ENCODE data around the gene UNC5A.

Gene UNC5A

GRCh38 chr5:176873541-176874172, 63.3 kb downstream of the UNC5A start:
- no peaks in the 10 kb centered on the region for H3K79me2 ChIP-seq (ENCODE audit: insufficient read depth, low read length)
- peaks cover 28% of the 10 kb centered on the region for H3K27me3 ChIP-seq (ENCODE audit: insufficient read depth, low read length, poor library complexity)
- peaks cover 25% of the 10 kb centered on the region for H3K4me1 ChIP-seq (ENCODE audit: insufficient read depth, low read length)
- ATAC-seq (ENCODE audit: insufficient read depth, low read depth) (no peak), DNase-seq (no peak)
- H3K9ac ChIP-seq (ENCODE audit: low read depth, low read length), result no peak overlapping the region
- no peak overlapping the region for H3K4me2 ChIP-seq (ENCODE audit: insufficient read depth, low read length)
- no peak overlapping the region for H3K4me3 ChIP-seq (ENCODE audit: low read depth in 1 of 2, low read length in 2 of 2)
- peak overlapping the region; percentile 32 for H3K27ac ChIP-seq (ENCODE audit: low read length)
- peaks cover 10% of the 10 kb centered on the region; the same call in 1 of the 2 replicates for H4K20me1 ChIP-seq (ENCODE audit: insufficient read depth, low read length)
- peaks cover 34% of the 10 kb centered on the region for H3K9me3 ChIP-seq (ENCODE audit: insufficient read depth, low read length, severe bottlenecking)
- TF ChIP-seq EZH2 (IDR thresholded peaks at IDR 0.05; ENCODE audit: borderline replicate concordance, low read depth, low read length, severe bottlenecking) (no peak), CTCF (IDR thresholded peaks at IDR 0.05; ENCODE audit: borderline replicate concordance, extremely low read depth, low read length, poor library complexity, severe bottlenecking) (no peak)
- H3K36me3 ChIP-seq (ENCODE audit: insufficient read depth, low read length), result no peaks in the 10 kb centered on the region
- H2AFZ ChIP-seq (ENCODE audit: low read depth, low read length), result no peak overlapping the region

GRCh38 chr5:176874198-176874780, 63.9 kb downstream of the UNC5A start:
- Histone ChIP-seq H3K27me3 (ENCODE audit: insufficient read depth, low read length, poor library complexity) (peaks cover 28% of the 10 kb centered on the region), H3K27ac (ENCODE audit: low read length) (no peak overlapping the region), H4K20me1 (ENCODE audit: insufficient read depth, low read length) (peaks cover 10% of the 10 kb centered on the region; the same call in 1 of the 2 replicates), H3K79me2 (ENCODE audit: insufficient read depth, low read length) (no peaks in the 10 kb centered on the region), H3K9ac (ENCODE audit: low read depth, low read length) (no peak overlapping the region), H3K9me3 (ENCODE audit: insufficient read depth, low read length, severe bottlenecking) (peaks cover 29% of the 10 kb centered on the region), H3K36me3 (ENCODE audit: insufficient read depth, low read length) (no peaks in the 10 kb centered on the region), H3K4me2 (ENCODE audit: insufficient read depth, low read length) (no peak overlapping the region), H2AFZ (ENCODE audit: low read depth, low read length) (no peak overlapping the region), H3K4me1 (ENCODE audit: insufficient read depth, low read length) (peaks cover 25% of the 10 kb centered on the region), H3K4me3 (ENCODE audit: low read depth in 1 of 2, low read length in 2 of 2) (no peak overlapping the region)
- no peak for ATAC-seq (ENCODE audit: insufficient read depth, low read depth)
- no peak for DNase-seq
- TF ChIP-seq CTCF (IDR thresholded peaks at IDR 0.05; ENCODE audit: borderline replicate concordance, extremely low read depth, low read length, poor library complexity, severe bottlenecking), result no peak
- no peak for TF ChIP-seq EZH2 (IDR thresholded peaks at IDR 0.05; ENCODE audit: borderline replicate concordance, low read depth, low read length, severe bottlenecking)

GRCh38 chr5:176875014-176875550, 64.7 kb downstream of the UNC5A start:
- peaks cover 28% of the 10 kb centered on the region for H3K27me3 ChIP-seq (ENCODE audit: insufficient read depth, low read length, poor library complexity)
- peaks cover 21% of the 10 kb centered on the region for H3K9me3 ChIP-seq (ENCODE audit: insufficient read depth, low read length, severe bottlenecking)
- H3K4me2 ChIP-seq (ENCODE audit: insufficient read depth, low read length), result peak overlapping the region; percentile 51
- H4K20me1 ChIP-seq (ENCODE audit: insufficient read depth, low read length), result peaks cover 10% of the 10 kb centered on the region; the same call in 1 of the 2 replicates
- H3K27ac ChIP-seq (ENCODE audit: low read length), result no peak overlapping the region
- no peaks in the 10 kb centered on the region for H3K36me3 ChIP-seq (ENCODE audit: insufficient read depth, low read length)
- no peaks in the 10 kb centered on the region for H3K79me2 ChIP-seq (ENCODE audit: insufficient read depth, low read length)
- no peak overlapping the region for H2AFZ ChIP-seq (ENCODE audit: low read depth, low read length)
- DNase-seq, result no peak
- TF ChIP-seq CTCF (IDR thresholded peaks at IDR 0.05; ENCODE audit: borderline replicate concordance, extremely low read depth, low read length, poor library complexity, severe bottlenecking) (no peak), EZH2 (IDR thresholded peaks at IDR 0.05; ENCODE audit: borderline replicate concordance, low read depth, low read length, severe bottlenecking) (no peak)
- no peak overlapping the region for H3K4me3 ChIP-seq (ENCODE audit: low read depth in 1 of 2, low read length in 2 of 2)
- ATAC-seq (ENCODE audit: insufficient read depth, low read depth), result no peak
- H3K9ac ChIP-seq (ENCODE audit: low read depth, low read length), result no peak overlapping the region
- peaks cover 25% of the 10 kb centered on the region for H3K4me1 ChIP-seq (ENCODE audit: insufficient read depth, low read length)
